Measurements from ENCODE around the gene KLF16. TPM values are rescaled to one million over a fixed set of nuclear protein-coding genes. Genes with fewer than 3 reads are reported as not detected.
A peak's percentile ranks its signal among the peaks of the same experiment; 100 is the strongest.

KLF16 gene
- total and polyA plus RNA-seq, 3 donors from 2014 or later: 13.3 to 26.5 (median 14.7) TPM

GRCh38 chr19:1910177-1910576, 46.8 kb upstream of the KLF16 start:
- no peak for DNase-seq
- 96% methylated on average over 10 of the region's 10 CpGs for WGBS, 2 donors
- Histone ChIP-seq H3K36me3 (ENCODE audit: low read depth, missing control alignments) (no peaks in the 10 kb centered on the region), H3K9me3 (no peaks in the 10 kb centered on the region), H3K27ac (no peak overlapping the region), H3K27me3 (no peaks in the 10 kb centered on the region), H3K4me3 (no peak overlapping the region), H3K4me1 (peaks cover 15% of the 10 kb centered on the region)
- intact Hi-C loops (cut with DNase I; ENCODE audit: low total_unique reads): no loop called here
- TF ChIP-seq CTCF (IDR thresholded peaks at IDR 0.05) (no peak), POLR2A (IDR thresholded peaks at IDR 0.05) (no peak)

- no peak overlapping the region for H3K4me3 ChIP-seq
- H3K9me3 ChIP-seq: no peaks in the 10 kb centered on the region
- no peak for TF ChIP-seq CTCF (IDR thresholded peaks at IDR 0.05)
- no peak for TF ChIP-seq POLR2A (IDR thresholded peaks at IDR 0.05)
- H3K36me3 ChIP-seq (ENCODE audit: low read depth, missing control alignments): no peaks in the 10 kb centered on the region
- H3K27ac ChIP-seq: no peak overlapping the region
- H3K27me3 ChIP-seq: no peaks in the 10 kb centered on the region
- intact Hi-C loops (cut with DNase I; ENCODE audit: low total_unique reads): no loop called here
- H3K4me1 ChIP-seq: peaks cover 15% of the 10 kb centered on the region
- no peak for DNase-seq
- 82 to 83% methylated on average over 1 to 10 of the region's 10 CpGs for WGBS, 2 donors
These were observed 46.3 kb upstream of the KLF16 start for GRCh38 chr19:1909761-1910080.

- no peaks in the 10 kb centered on the region for H3K9me3 ChIP-seq
- H3K36me3 ChIP-seq (ENCODE audit: low read depth, missing control alignments): no peaks in the 10 kb centered on the region
- 67 to 100% methylated on average over 1 to 13 of the region's 13 CpGs for whole genome bisulfite sequencing, 2 donors
- peaks cover 15% of the 10 kb centered on the region for H3K4me1 ChIP-seq
- no peak overlapping the region for H3K4me3 ChIP-seq
- no peak for TF ChIP-seq CTCF (IDR thresholded peaks at IDR 0.05)
- TF ChIP-seq POLR2A (IDR thresholded peaks at IDR 0.05): no peak
- H3K27ac ChIP-seq: peak overlapping the region; percentile 54 to 63
- no peaks in the 10 kb centered on the region for H3K27me3 ChIP-seq
- no peak for DNase-seq
- intact Hi-C loops (cut with DNase I; ENCODE audit: low total_unique reads): no loop called here
These were observed 44.9 kb upstream of the KLF16 start for GRCh38 chr19:1908364-1908678.

GRCh38 chr19:1907563-1908363, 44.4 kb upstream of the KLF16 start:
- DNase-seq: no peak
- intact Hi-C loops (cut with DNase I; ENCODE audit: low total_unique reads): no loop called here
- Histone ChIP-seq H3K27ac (peak overlapping the region; percentile 54 to 63), H3K9me3 (no peaks in the 10 kb centered on the region), H3K27me3 (no peaks in the 10 kb centered on the region), H3K4me1 (peaks cover 19% of the 10 kb centered on the region), H3K36me3 (ENCODE audit: low read depth, missing control alignments) (no peaks in the 10 kb centered on the region), H3K4me3 (no peak overlapping the region)
- TF ChIP-seq CTCF (IDR thresholded peaks at IDR 0.05) (no peak), POLR2A (IDR thresholded peaks at IDR 0.05) (no peak)
- 53 to 78% methylated on average over 14 to 42 of the region's 43 CpGs for WGBS, 2 donors

GRCh38 chr19:1906985-1907562, 43.7 kb upstream of the KLF16 start:
- DNase-seq: no peak
- Histone ChIP-seq H3K36me3 (ENCODE audit: low read depth, missing control alignments) (no peaks in the 10 kb centered on the region), H3K4me1 (peaks cover 20% of the 10 kb centered on the region), H3K4me3 (no peak overlapping the region), H3K27ac (peak overlapping the region in 1 of 2 donors; percentile 54), H3K9me3 (no peaks in the 10 kb centered on the region), H3K27me3 (no peaks in the 10 kb centered on the region)
- WGBS, 2 donors: 86 to 89% methylated on average over 10 of the region's 10 CpGs
- TF ChIP-seq POLR2A (IDR thresholded peaks at IDR 0.05) (no peak), CTCF (IDR thresholded peaks at IDR 0.05) (no peak)
- intact Hi-C loops (cut with DNase I; ENCODE audit: low total_unique reads): no loop called here

All from testis (tissue), 3 donors.